ENCODE results near the gene GRID2IP.
"Not testable (repeated sequence)": the region's sequence is repeated elsewhere in the genome, so short reads cannot be mapped to it uniquely, and the experiment has no call there.

GRID2IP gene

DNA sequence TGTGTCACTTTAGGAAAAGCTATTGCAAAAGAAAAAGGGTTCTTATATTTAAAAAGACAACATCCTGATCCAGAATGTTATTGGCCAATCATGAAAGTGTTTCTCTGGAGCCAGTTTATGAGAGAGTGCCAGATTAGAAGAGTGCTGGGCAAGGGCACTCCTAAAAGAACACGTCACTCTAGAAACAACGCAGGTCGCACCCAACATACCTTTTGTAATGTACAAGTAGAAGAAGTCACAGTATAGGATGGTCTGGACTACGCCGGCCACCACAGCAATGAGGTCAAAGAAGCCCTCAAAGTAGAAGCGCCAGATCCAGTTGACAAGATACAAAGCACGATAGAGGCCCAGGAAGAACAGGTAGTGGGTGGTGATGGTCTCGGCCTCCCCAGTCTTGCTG is 85.4 kb downstream of the GRID2IP start:
- H3K36me3 ChIP-seq (replicated peaks; ENCODE audit: low read depth, low read length), result peaks cover 54% of the 10 kb centered on the region

DNA sequence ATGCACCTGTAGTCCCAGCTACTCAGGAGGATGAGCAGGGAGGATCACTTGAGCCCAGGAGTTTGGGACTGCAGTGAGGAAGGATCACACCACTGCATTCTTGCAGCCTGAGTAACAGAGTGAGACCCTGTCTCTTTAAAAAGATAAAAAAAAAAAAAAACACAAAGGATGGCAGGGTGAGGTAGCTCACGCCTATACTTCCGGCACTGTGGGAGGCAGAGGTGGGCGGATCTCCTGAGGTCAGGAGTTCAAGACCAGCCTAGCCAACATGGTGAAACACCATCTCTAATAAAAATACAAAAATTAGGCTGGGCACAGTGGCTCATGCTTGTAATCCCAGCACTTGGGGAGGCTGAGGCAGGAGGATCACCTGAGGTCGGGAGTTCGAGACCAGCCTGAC is 87.7 kb downstream of the GRID2IP start:
- H3K4me1 ChIP-seq (ENCODE audit: low read length), result not testable (repeated sequence)

More for the DNA sequence above, 85.4 kb downstream of the GRID2IP start:
- Histone ChIP-seq H3K27ac (ENCODE audit: low read length) (no peak overlapping the region), H2AFZ (ENCODE audit: low read depth, low read length) (no peak overlapping the region), H3K9me3 (ENCODE audit: insufficient read depth, low read length) (no peaks in the 10 kb centered on the region), H3K4me3 (ENCODE audit: low read length) (no peak overlapping the region), H3K27me3 (ENCODE audit: low read depth, low read length) (no peaks in the 10 kb centered on the region), H3K9ac (ENCODE audit: low read length) (no peak overlapping the region), H4K20me1 (ENCODE audit: insufficient read depth, low read length) (no peaks in the 10 kb centered on the region), H3K79me2 (ENCODE audit: low read length) (no peaks in the 10 kb centered on the region), H3K4me1 (ENCODE audit: low read length) (no peaks in the 10 kb centered on the region), H3K4me2 (ENCODE audit: low read length) (no peak overlapping the region)
- TF ChIP-seq, protein P1, sequence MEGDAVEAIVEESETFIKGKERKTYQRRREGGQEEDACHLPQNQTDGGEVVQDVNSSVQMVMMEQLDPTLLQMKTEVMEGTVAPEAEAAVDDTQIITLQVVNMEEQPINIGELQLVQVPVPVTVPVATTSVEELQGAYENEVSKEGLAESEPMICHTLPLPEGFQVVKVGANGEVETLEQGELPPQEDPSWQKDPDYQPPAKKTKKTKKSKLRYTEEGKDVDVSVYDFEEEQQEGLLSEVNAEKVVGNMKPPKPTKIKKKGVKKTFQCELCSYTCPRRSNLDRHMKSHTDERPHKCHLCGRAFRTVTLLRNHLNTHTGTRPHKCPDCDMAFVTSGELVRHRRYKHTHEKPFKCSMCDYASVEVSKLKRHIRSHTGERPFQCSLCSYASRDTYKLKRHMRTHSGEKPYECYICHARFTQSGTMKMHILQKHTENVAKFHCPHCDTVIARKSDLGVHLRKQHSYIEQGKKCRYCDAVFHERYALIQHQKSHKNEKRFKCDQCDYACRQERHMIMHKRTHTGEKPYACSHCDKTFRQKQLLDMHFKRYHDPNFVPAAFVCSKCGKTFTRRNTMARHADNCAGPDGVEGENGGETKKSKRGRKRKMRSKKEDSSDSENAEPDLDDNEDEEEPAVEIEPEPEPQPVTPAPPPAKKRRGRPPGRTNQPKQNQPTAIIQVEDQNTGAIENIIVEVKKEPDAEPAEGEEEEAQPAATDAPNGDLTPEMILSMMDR (IDR thresholded peaks at IDR 0.05; ENCODE audit: low read depth, low read length), result no peak
- TF ChIP-seq EZH2phosphoT487 (IDR thresholded peaks at IDR 0.05; ENCODE audit: low read depth), result no peak

DNA sequence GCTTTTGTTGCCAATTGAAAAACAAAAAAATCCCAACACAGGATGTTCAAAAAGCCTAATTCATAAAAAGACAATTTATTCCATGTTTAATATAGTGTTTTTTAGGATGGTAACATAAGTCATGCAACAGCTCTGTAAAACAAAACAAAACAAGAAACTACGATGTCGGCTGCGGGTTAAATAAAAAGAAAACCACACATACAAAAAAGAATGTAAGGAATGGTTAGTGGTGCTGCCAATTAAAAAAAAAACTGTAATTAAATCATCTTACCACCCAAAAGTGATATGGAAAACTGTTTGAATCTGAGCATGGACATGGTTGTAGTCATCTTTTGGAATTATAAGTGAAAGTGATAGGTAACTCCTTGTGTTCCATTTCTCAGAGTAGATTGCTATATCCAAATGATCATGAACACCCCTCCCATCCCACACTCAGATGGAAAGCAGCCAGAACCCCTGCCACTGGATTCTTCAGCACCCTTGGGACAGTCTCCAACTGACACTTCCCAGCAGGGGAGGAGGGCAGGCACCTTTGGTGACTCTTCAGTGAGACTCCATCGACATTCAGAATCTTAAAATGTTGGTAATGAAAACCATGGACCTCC is 89.2 kb downstream of the GRID2IP start:
- H3K27me3 ChIP-seq (ENCODE audit: low read depth, low read length), result no peaks in the 10 kb centered on the region
- no peak overlapping the region for H3K27ac ChIP-seq (ENCODE audit: low read length)
- H4K20me1 ChIP-seq (ENCODE audit: insufficient read depth, low read length), result no peaks in the 10 kb centered on the region
- H3K9ac ChIP-seq (ENCODE audit: low read length), result no peak overlapping the region
- no peak overlapping the region for H2AFZ ChIP-seq (ENCODE audit: low read depth, low read length)
- H3K4me3 ChIP-seq (ENCODE audit: low read length), result no peak overlapping the region
- H3K36me3 ChIP-seq (replicated peaks; ENCODE audit: low read depth, low read length), result peaks cover 35% of the 10 kb centered on the region
- H3K4me2 ChIP-seq (ENCODE audit: low read length), result no peak overlapping the region
- H3K79me2 ChIP-seq (ENCODE audit: low read length), result no peaks in the 10 kb centered on the region
- no peaks in the 10 kb centered on the region for H3K4me1 ChIP-seq (ENCODE audit: low read length)
- H3K9me3 ChIP-seq (ENCODE audit: insufficient read depth, low read length), result no peaks in the 10 kb centered on the region
- TF ChIP-seq, protein P1 (IDR thresholded peaks at IDR 0.05; ENCODE audit: low read depth, low read length), result no peak
- no peak for TF ChIP-seq EZH2phosphoT487 (IDR thresholded peaks at IDR 0.05; ENCODE audit: low read depth)

More for the DNA sequence above, 87.7 kb downstream of the GRID2IP start:
- H3K27ac ChIP-seq (ENCODE audit: low read length); H3K27me3 ChIP-seq (ENCODE audit: low read depth, low read length); H4K20me1 ChIP-seq (ENCODE audit: insufficient read depth, low read length); H3K9ac ChIP-seq (ENCODE audit: low read length); H3K4me3 ChIP-seq (ENCODE audit: low read length); H2AFZ ChIP-seq (ENCODE audit: low read depth, low read length); H3K4me2 ChIP-seq (ENCODE audit: low read length); H3K9me3 ChIP-seq (ENCODE audit: insufficient read depth, low read length); H3K79me2 ChIP-seq (ENCODE audit: low read length): not testable (repeated sequence)
- peaks cover 43% of the 10 kb centered on the region for H3K36me3 ChIP-seq (replicated peaks; ENCODE audit: low read depth, low read length)

DNA sequence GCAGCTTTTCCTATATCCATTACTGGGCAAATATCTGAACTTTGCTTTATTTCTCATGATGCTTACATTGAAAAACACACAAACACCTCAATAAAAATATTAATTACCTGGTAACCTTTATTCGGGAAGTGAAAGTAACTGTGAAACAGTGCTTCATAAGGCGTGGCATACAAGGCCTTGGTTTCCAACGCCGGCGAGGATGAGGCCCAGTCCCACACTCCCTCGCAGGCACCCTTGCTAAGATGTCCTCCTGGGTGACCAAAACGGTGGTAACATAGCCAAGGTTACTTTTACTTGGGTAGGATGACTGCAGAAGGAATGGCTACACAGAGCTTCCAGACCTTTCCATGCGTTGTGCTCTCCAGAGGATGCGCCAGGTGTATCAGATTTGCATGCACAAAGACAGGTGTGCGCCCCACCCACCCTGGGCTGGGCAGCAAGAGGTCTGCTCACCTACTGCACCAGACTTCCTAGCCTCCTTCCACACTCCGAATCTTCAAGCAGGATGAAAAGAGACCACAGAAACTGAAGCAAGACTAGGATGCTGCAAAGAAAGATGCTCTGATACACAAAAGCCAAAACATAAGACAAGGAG is 90.2 kb downstream of the GRID2IP start:
- Histone ChIP-seq H3K36me3 (replicated peaks; ENCODE audit: low read depth, low read length) (peaks cover 27% of the 10 kb centered on the region), H3K9me3 (ENCODE audit: insufficient read depth, low read length) (no peaks in the 10 kb centered on the region), H3K27ac (ENCODE audit: low read length) (no peak overlapping the region), H3K4me3 (ENCODE audit: low read length) (no peak overlapping the region), H4K20me1 (ENCODE audit: insufficient read depth, low read length) (no peaks in the 10 kb centered on the region), H3K4me1 (ENCODE audit: low read length) (no peaks in the 10 kb centered on the region), H2AFZ (ENCODE audit: low read depth, low read length) (no peak overlapping the region), H3K9ac (ENCODE audit: low read length) (no peak overlapping the region), H3K4me2 (ENCODE audit: low read length) (no peak overlapping the region), H3K79me2 (ENCODE audit: low read length) (no peaks in the 10 kb centered on the region), H3K27me3 (ENCODE audit: low read depth, low read length) (no peaks in the 10 kb centered on the region)
- TF ChIP-seq, protein P1 (IDR thresholded peaks at IDR 0.05; ENCODE audit: low read depth, low read length), result no peak
- no peak for TF ChIP-seq EZH2phosphoT487 (IDR thresholded peaks at IDR 0.05; ENCODE audit: low read depth)
